Chondrocyte (in vitro differentiated cells): ENCODE results near the gene CDC25B. TPM values are rescaled to one million over a fixed set of nuclear protein-coding genes. Genes with fewer than 3 reads are reported as not detected.

ENCODE experiments used
- DNase-seq: peaks from one replicate; pipeline ENCODE4 v3.0.0; 2021; ENCODE audit warnings: mixed read lengths, low spot score
- H3K27ac Mint-ChIP-seq: one replicate; pipeline ENCODE4 v1.8.0; 2021; ENCODE audit warnings: mild to moderate bottlenecking, moderate library complexity, mixed read lengths; ENCODE audit not compliant: unreplicated experiment
- H3K27me3 Mint-ChIP-seq: 2 replicates; pipeline ENCODE4 v1.8.0; 2021; ENCODE audit warnings: low read depth, mixed read lengths
- H3K36me3 Mint-ChIP-seq: 2 replicates; pipeline ENCODE4 v1.8.0; 2021; ENCODE audit warnings: low read depth, mixed read lengths
- H3K4me1 Mint-ChIP-seq: 2 replicates; pipeline ENCODE4 v1.8.0; 2021; ENCODE audit warnings: low read depth, mild to moderate bottlenecking, mixed read lengths
- H3K4me3 Mint-ChIP-seq: one replicate; pipeline ENCODE4 v1.8.0; 2021; ENCODE audit warnings: mild to moderate bottlenecking, moderate library complexity, mixed read lengths; ENCODE audit not compliant: unreplicated experiment
- H3K9me3 Mint-ChIP-seq: 2 replicates; pipeline ENCODE4 v1.8.0; 2021; ENCODE audit warnings: low read depth, mixed read lengths
- CTCF ChIP-seq: fragments of 200-600 bp; sonication (generic); IDR thresholded peaks from 2 replicates; pipeline ENCODE4 v1.5.0; 2021; ENCODE audit warnings: antibody characterized with exemption, mild to moderate bottlenecking, moderate library complexity
- total RNA-seq: library from RNA; stranded (reverse); gene quantifications from 3 replicates; pipeline ENCODE4 v1.2.1, GENCODE V29; 2021

Gene CDC25B
- total RNA-seq, 1 donor from 2014 or later, result 60.1 TPM

GRCh38 chr20:3794701-3795420, 1.2 kb upstream of the CDC25B start:
- peaks cover 42% of the 10 kb centered on the region for H3K4me1 Mint-ChIP-seq
- H3K9me3 Mint-ChIP-seq, result no peaks in the 10 kb centered on the region
- no peak for TF ChIP-seq CTCF
- H3K36me3 Mint-ChIP-seq, result peaks cover 5% of the 10 kb centered on the region
- H3K27me3 Mint-ChIP-seq, result no peaks in the 10 kb centered on the region
- no peak for DNase-seq
- H3K27ac Mint-ChIP-seq, result no peak overlapping the region
- peak overlapping the region; percentile 90 for H3K4me3 Mint-ChIP-seq

- peaks cover 9% of the 10 kb centered on the region for H3K36me3 Mint-ChIP-seq
- DNase-seq, result no peak
- H3K4me1 Mint-ChIP-seq, result peaks cover 46% of the 10 kb centered on the region
- peak overlapping the region; percentile 90 for H3K4me3 Mint-ChIP-seq
- no peak for TF ChIP-seq CTCF
- peak overlapping the region; percentile 73 for H3K27ac Mint-ChIP-seq
- H3K27me3 Mint-ChIP-seq, result no peaks in the 10 kb centered on the region
- H3K9me3 Mint-ChIP-seq, result no peaks in the 10 kb centered on the region
These were observed 541 bp downstream of the CDC25B start for GRCh38 chr20:3796477-3797225.

- no peaks in the 10 kb centered on the region for H3K27me3 Mint-ChIP-seq
- TF ChIP-seq CTCF, result no peak
- H3K36me3 Mint-ChIP-seq, result peaks cover 11% of the 10 kb centered on the region
- no peak for DNase-seq
- H3K27ac Mint-ChIP-seq, result peak overlapping the region; percentile 73
- H3K4me3 Mint-ChIP-seq, result peak overlapping the region; percentile 90
- peaks cover 46% of the 10 kb centered on the region for H3K4me1 Mint-ChIP-seq
- no peaks in the 10 kb centered on the region for H3K9me3 Mint-ChIP-seq
These were observed 1.1 kb downstream of the CDC25B start for GRCh38 chr20:3797226-3797545.

- Mint-ChIP-seq H3K27ac (peak overlapping the region; percentile 71), H3K4me3 (peak overlapping the region; percentile 90), H3K27me3 (no peaks in the 10 kb centered on the region), H3K4me1 (peaks cover 50% of the 10 kb centered on the region), H3K9me3 (no peaks in the 10 kb centered on the region), H3K36me3 (peaks cover 16% of the 10 kb centered on the region)
- TF ChIP-seq CTCF, result no peak
- DNase-seq, result peak; percentile 77
These were observed 1.7 kb downstream of the CDC25B start for GRCh38 chr20:3797592-3798372.

- peaks cover 19% of the 10 kb centered on the region for H3K36me3 Mint-ChIP-seq
- peak; percentile 54 for DNase-seq
- H3K9me3 Mint-ChIP-seq, result no peaks in the 10 kb centered on the region
- H3K4me1 Mint-ChIP-seq, result peaks cover 52% of the 10 kb centered on the region
- no peaks in the 10 kb centered on the region for H3K27me3 Mint-ChIP-seq
- peak overlapping the region; percentile 71 for H3K27ac Mint-ChIP-seq
- peak overlapping the region; percentile 90 for H3K4me3 Mint-ChIP-seq
- no peak for TF ChIP-seq CTCF
These were observed 2.3 kb downstream of the CDC25B start for GRCh38 chr20:3798373-3798768.
